K562 (cell line): Measurements from ENCODE around the gene SAMD4A. TPM values are rescaled to one million over a fixed set of nuclear protein-coding genes. Genes with fewer than 3 reads are reported as not detected.

Experiments
- ARID1B ChIP-seq: fragments of 450-650 bp; IDR thresholded peaks from 2 replicates; pipeline ENCODE4 v1.6.1; 2016; ENCODE audit warnings: antibody characterized with exemption, mild to moderate bottlenecking, inconsistent platforms
- ATF7 ChIP-seq: fragments of 450-650 bp; IDR thresholded peaks from 2 replicates; pipeline ENCODE4 v1.7.1; 2014; ENCODE audit warnings: mild to moderate bottlenecking, moderate library complexity
- CXXC5 ChIP-seq: fragments of 250-450 bp; sonication (Bioruptor Pico); IDR thresholded peaks from 2 replicates; pipeline ENCODE4 v1.8.0; 2022; ENCODE audit warnings: inconsistent platforms, mild to moderate bottlenecking, moderate library complexity
- DDX20 ChIP-seq: fragments of 450-650 bp; IDR thresholded peaks from 2 replicates; pipeline ENCODE4 v1.6.1; 2016; ENCODE audit warnings: missing genetic modification characterization, low read depth, mild to moderate bottlenecking, missing compliant biosample characterization, moderate library complexity
- EGR1 ChIP-seq: fragments of 450-650 bp; conservative IDR thresholded peaks from 2 replicates; pipeline ENCODE4 v1.6.1; 2017; ENCODE audit warnings: mild to moderate bottlenecking
- EP400 ChIP-seq: fragments of 450-650 bp; IDR thresholded peaks from 2 replicates; pipeline ENCODE4 v1.6.1; 2017; ENCODE audit warnings: antibody characterized with exemption, mild to moderate bottlenecking, moderate library complexity
- FOXP4 ChIP-seq: sonication (generic); formaldehyde crosslinking; IDR thresholded peaks from 2 replicates; pipeline ENCODE4 v1.8.0; 2022; ENCODE audit warnings: mild to moderate bottlenecking, missing genetic modification reagents, borderline replicate concordance
- MAFF ChIP-seq: IDR thresholded peaks from 2 replicates; pipeline ENCODE4 v1.6.1; 2012; ENCODE audit warnings: low read length, improper control_type of control experiment
- MTF1 ChIP-seq: fragments of 250-450 bp; sonication (Bioruptor Pico); IDR thresholded peaks from 2 replicates; pipeline ENCODE4 v1.9.0; 2021; ENCODE audit warnings: moderate library complexity, mild to moderate bottlenecking, inconsistent platforms, borderline replicate concordance
- NCOR1 ChIP-seq: fragments of 450-650 bp; IDR thresholded peaks from 2 replicates; pipeline ENCODE4 v1.6.1; 2016; ENCODE audit warnings: mild to moderate bottlenecking, moderate library complexity
- OTX1 ChIP-seq: fragments of 450-650 bp; formaldehyde crosslinking; IDR thresholded peaks from 2 replicates; pipeline ENCODE4 v1.4.0; 2022; ENCODE audit warnings: mild to moderate bottlenecking
- RBBP5 ChIP-seq: fragments of 200-600 bp; sonication (generic); IDR thresholded peaks from 2 replicates; pipeline ENCODE4 v1.6.1; 2012; ENCODE audit warnings: borderline replicate concordance, mild to moderate bottlenecking, low read length, control low read depth, inconsistent platforms; ENCODE audit not compliant: insufficient read depth, poor library complexity, severe bottlenecking
- RBM22 ChIP-seq: fragments of 200-400 bp; formaldehyde crosslinking; IDR thresholded peaks from 2 replicates; pipeline ENCODE4 v1.6.1; 2018; ENCODE audit warnings: low read length, low read depth; ENCODE audit not compliant: poor library complexity, severe bottlenecking
- TCFL5 ChIP-seq: fragments of 250-450 bp; sonication (Bioruptor Pico); conservative IDR thresholded peaks from 2 replicates; pipeline ENCODE4 v1.6.1; 2021; ENCODE audit warnings: mild to moderate bottlenecking, moderate library complexity, matching md5 sums
- ZC3H11A ChIP-seq: IDR thresholded peaks from 2 replicates; pipeline ENCODE4 v1.6.1; 2012; ENCODE audit warnings: low read depth, low read length, improper control_type of control experiment
- polyA plus RNA-seq, 8 experiments: library from polyadenylated mRNA; depleted of rRNA in 4 of 8; stranded (reverse) in 5 of 8; unstranded in 3 of 8; fragments of >200 nt; fragmentation: Nextera tagmentation in 2 of 8; fragmentation: Illumina TruSeq in 1 of 8; extraction: Ambion mirVana in 2 of 8; extraction: Trizol in 1 of 8; gene quantifications; 2 replicates each; pipeline versions ENCODE4 v1.2.1 to v1.2.3, GENCODE V29; 2011 to 2014; ENCODE audit warnings: inconsistent platforms in 1 of 8, missing spikeins in 1 of 8
- total RNA-seq, 7 experiments: library from RNA; depleted of rRNA in 6 of 7; stranded (reverse); fragments of >200 nt in 6 of 7; fragmentation: Illumina TruSeq in 2 of 7; extraction: Trizol in 2 of 7; gene quantifications; 2 replicates each; pipeline versions ENCODE4 v1.2.1 to v1.2.3, GENCODE V29; 2011 to 2021; ENCODE audit warnings: low replicate concordance in 1 of 7
- TF ChIP-seq, protein P1 (sequence below): fragments of 450-650 bp; formaldehyde crosslinking; conservative IDR thresholded peaks from 2 replicates; pipeline ENCODE4 v1.4.0; 2022; ENCODE audit warnings: mild to moderate bottlenecking, missing genetic modification characterization
- TF ChIP-seq, protein P2 (sequence below): sonication (generic); formaldehyde crosslinking; IDR thresholded peaks from 2 replicates; pipeline ENCODE4 v1.8.0; 2022; ENCODE audit warnings: mild to moderate bottlenecking, missing genetic modification reagents
- TF ChIP-seq, protein P3 (sequence below), 3 experiments: IDR thresholded peaks in 2 of 3; conservative IDR thresholded peaks in 1 of 3; 2 replicates each; pipeline ENCODE4 v1.5.1; 2011 to 2012; ENCODE audit warnings: low read length in 3 of 3, mild to moderate bottlenecking in 3 of 3, control low read depth in 2 of 3, improper control_type of control experiment in 1 of 3, inconsistent platforms in 1 of 3, low read depth in 1 of 3, mixed read lengths in 1 of 3, moderate library complexity in 1 of 3; ENCODE audit not compliant: insufficient read depth in 2 of 3

Gene SAMD4A
- total and polyA plus RNA-seq, 9 of the 15 experiments (the other 6 are each of a cell fraction or from before 2014, with no cell fraction given) = 0.66 to 6.8 (median 3.3) TPM

DNA sequence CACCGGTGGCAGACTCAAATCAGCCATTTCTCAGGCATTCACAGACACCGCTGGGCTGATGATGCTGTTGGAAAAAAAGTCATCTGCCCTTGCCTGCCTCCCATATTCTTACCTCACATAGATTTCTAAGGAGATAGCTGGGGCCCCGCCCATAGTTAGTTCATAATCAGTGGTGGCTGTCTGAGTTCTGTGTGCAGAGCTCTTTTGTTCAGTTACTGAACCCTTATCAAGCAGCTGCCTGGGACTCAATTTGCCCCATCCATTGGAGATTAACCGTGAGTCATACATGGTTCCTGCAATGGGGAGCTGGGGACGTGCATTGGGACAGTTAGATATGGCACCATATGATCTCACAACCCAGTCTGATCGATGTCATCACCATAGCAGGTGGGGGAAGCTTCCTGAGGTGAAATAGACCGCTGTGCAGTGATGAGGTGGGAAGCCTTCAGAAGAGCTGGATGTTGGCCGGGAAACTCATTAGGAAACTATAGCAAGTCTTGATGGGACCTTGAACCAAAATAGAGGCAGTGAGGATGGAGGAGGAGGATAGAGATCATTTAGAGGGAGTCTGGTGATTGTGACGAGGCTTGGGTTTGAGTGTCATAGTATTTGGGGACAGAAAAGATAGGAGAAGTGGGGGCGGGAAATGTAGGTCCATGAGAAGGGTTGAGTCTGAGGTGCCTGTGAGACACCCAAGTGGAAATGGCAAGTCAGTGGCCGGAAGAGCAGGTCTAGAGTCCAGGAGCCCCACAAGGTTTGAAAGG, 187.9 kb downstream of the SAMD4A start (continued):
- peak; percentile 42; the same call in 1 of the 2 replicates for TF ChIP-seq CXXC5 (CRISPR knock-in tag)
- TF ChIP-seq, protein P1, sequence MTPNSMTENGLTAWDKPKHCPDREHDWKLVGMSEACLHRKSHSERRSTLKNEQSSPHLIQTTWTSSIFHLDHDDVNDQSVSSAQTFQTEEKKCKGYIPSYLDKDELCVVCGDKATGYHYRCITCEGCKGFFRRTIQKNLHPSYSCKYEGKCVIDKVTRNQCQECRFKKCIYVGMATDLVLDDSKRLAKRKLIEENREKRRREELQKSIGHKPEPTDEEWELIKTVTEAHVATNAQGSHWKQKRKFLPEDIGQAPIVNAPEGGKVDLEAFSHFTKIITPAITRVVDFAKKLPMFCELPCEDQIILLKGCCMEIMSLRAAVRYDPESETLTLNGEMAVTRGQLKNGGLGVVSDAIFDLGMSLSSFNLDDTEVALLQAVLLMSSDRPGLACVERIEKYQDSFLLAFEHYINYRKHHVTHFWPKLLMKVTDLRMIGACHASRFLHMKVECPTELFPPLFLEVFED (CRISPR knock-in tag) = no peak
- no peak for TF ChIP-seq MTF1 (CRISPR knock-in tag)
- peak; percentile 99 for TF ChIP-seq ARID1B
- TF ChIP-seq MAFF = no peak
- no peak for TF ChIP-seq ZC3H11A
- peak; percentile 96 for TF ChIP-seq ATF7
- TF ChIP-seq, protein P2, sequence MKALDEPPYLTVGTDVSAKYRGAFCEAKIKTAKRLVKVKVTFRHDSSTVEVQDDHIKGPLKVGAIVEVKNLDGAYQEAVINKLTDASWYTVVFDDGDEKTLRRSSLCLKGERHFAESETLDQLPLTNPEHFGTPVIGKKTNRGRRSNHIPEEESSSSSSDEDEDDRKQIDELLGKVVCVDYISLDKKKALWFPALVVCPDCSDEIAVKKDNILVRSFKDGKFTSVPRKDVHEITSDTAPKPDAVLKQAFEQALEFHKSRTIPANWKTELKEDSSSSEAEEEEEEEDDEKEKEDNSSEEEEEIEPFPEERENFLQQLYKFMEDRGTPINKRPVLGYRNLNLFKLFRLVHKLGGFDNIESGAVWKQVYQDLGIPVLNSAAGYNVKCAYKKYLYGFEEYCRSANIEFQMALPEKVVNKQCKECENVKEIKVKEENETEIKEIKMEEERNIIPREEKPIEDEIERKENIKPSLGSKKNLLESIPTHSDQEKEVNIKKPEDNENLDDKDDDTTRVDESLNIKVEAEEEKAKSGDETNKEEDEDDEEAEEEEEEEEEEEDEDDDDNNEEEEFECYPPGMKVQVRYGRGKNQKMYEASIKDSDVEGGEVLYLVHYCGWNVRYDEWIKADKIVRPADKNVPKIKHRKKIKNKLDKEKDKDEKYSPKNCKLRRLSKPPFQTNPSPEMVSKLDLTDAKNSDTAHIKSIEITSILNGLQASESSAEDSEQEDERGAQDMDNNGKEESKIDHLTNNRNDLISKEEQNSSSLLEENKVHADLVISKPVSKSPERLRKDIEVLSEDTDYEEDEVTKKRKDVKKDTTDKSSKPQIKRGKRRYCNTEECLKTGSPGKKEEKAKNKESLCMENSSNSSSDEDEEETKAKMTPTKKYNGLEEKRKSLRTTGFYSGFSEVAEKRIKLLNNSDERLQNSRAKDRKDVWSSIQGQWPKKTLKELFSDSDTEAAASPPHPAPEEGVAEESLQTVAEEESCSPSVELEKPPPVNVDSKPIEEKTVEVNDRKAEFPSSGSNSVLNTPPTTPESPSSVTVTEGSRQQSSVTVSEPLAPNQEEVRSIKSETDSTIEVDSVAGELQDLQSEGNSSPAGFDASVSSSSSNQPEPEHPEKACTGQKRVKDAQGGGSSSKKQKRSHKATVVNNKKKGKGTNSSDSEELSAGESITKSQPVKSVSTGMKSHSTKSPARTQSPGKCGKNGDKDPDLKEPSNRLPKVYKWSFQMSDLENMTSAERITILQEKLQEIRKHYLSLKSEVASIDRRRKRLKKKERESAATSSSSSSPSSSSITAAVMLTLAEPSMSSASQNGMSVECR (CRISPR knock-in tag) = no peak
- TF ChIP-seq EGR1 = peak; percentile 68
- no peak for TF ChIP-seq DDX20 (tag)
- no peak for TF ChIP-seq RBM22
- peak; percentile 97 for TF ChIP-seq NCOR1
- peak; percentile 73 for TF ChIP-seq EP400
- TF ChIP-seq FOXP4 (CRISPR knock-in tag) = no peak
- TF ChIP-seq OTX1 (CRISPR knock-in tag) = no peak
- TF ChIP-seq, protein P3, sequence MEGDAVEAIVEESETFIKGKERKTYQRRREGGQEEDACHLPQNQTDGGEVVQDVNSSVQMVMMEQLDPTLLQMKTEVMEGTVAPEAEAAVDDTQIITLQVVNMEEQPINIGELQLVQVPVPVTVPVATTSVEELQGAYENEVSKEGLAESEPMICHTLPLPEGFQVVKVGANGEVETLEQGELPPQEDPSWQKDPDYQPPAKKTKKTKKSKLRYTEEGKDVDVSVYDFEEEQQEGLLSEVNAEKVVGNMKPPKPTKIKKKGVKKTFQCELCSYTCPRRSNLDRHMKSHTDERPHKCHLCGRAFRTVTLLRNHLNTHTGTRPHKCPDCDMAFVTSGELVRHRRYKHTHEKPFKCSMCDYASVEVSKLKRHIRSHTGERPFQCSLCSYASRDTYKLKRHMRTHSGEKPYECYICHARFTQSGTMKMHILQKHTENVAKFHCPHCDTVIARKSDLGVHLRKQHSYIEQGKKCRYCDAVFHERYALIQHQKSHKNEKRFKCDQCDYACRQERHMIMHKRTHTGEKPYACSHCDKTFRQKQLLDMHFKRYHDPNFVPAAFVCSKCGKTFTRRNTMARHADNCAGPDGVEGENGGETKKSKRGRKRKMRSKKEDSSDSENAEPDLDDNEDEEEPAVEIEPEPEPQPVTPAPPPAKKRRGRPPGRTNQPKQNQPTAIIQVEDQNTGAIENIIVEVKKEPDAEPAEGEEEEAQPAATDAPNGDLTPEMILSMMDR (IDR thresholded peaks at IDR 0.05 in 2 of 3, conservative IDR thresholded peaks at IDR 0.05 in 1 of 3; ENCODE audit: insufficient read depth in 2 of 3, low read depth in 1 of 3, low read length in 3 of 3) = no peak
- TF ChIP-seq TCFL5 (CRISPR knock-in tag) = no peak
- peak; percentile 50 for TF ChIP-seq RBBP5
